Gastrocnemius medialis (tissue), 4 donors: ENCODE results near the gene EXOC6.

Experiments used
- CTCF ChIP-seq, 5 experiments: fragments of 450-650 bp in 3 of 5; fragments of 200-600 bp in 2 of 5; sonication (generic) in 2 of 5; IDR thresholded peaks in 4 of 5; conservative IDR thresholded peaks in 1 of 5; 1 replicate in 4 of 5; 2 replicates in 1 of 5; pipeline ENCODE4 v1.5.1; 2016 to 2019; ENCODE audit warnings: antibody characterized with exemption in 5 of 5, mild to moderate bottlenecking in 3 of 5, moderate library complexity in 3 of 5
- POLR2A ChIP-seq, 2 donors: fragments of 450-650 bp; IDR thresholded peaks; one replicate each; pipeline ENCODE4 v1.6.1; 2017; ENCODE audit warnings: antibody characterized with exemption in 2 of 2, mild to moderate bottlenecking in 2 of 2, moderate library complexity in 2 of 2

GRCh38 chr10:92894081-92894655, 45.8 kb downstream of the EXOC6 start:
- TF ChIP-seq CTCF (IDR thresholded peaks at IDR 0.05 in 4 of 5, conservative IDR thresholded peaks at IDR 0.05 in 1 of 5) = no peak
- TF ChIP-seq POLR2A (IDR thresholded peaks at IDR 0.05) = no peak
